ENCODE results near the gene ZNF564.
"Not testable (repeated sequence)": the region's sequence is repeated elsewhere in the genome, so short reads cannot be mapped to it uniquely, and the experiment has no call there.

Gene ZNF564

GRCh38 chr19:12496480-12496879 lies 54.8 kb downstream of the ZNF564 start:
- DNase-seq: no peak

- peak; percentile 90 to 94 for DNase-seq
These were observed 56.1 kb downstream of the ZNF564 start for GRCh38 chr19:12495002-12495802.

GRCh38 chr19:12494260-12494860 lies 56.9 kb downstream of the ZNF564 start:
- no peak for DNase-seq

GRCh38 chr19:12486265-12486783 lies 65.0 kb downstream of the ZNF564 start:
- DNase-seq: not testable (repeated sequence)

- no peak for DNase-seq
These were observed 65.7 kb downstream of the ZNF564 start for GRCh38 chr19:12485571-12485970.

GRCh38 chr19:12485052-12485416 lies 66.2 kb downstream of the ZNF564 start:
- no peak for DNase-seq

- peak; percentile 89 to 92 for DNase-seq
These were observed 66.8 kb downstream of the ZNF564 start, which contains the start of gene ZNF709 for GRCh38 chr19:12484371-12485051. Gene ZNF709 (minus strand): TSS chr19:12484816. CDS start chr19:12484657, 159 bp downstream.

GRCh38 chr19:12484011-12484370 lies 67.3 kb downstream of the ZNF564 start:
- DNase-seq: no peak

- no peak for DNase-seq
These were observed 68.8 kb downstream of the ZNF564 start for GRCh38 chr19:12482509-12482886.

- no peak for DNase-seq
These were observed 69.3 kb downstream of the ZNF564 start for GRCh38 chr19:12481781-12482508.

- DNase-seq: no peak
These were observed 72.9 kb downstream of the ZNF564 start for GRCh38 chr19:12478234-12478941.
